HepG2 (cell line): Measurements from ENCODE around the gene ZNF586. TPM values are rescaled to one million over a fixed set of nuclear protein-coding genes. Genes with fewer than 3 reads are reported as not detected.
A peak's percentile ranks its signal among the peaks of the same experiment; 100 is the strongest.

Experiments used
- ATM ChIP-seq: fragments of 450-650 bp; IDR thresholded peaks from 2 replicates; pipeline ENCODE4 v1.7.1; 2017; ENCODE audit warnings: mild to moderate bottlenecking, borderline replicate concordance
- CENPX ChIP-seq: sonication (generic); formaldehyde crosslinking; IDR thresholded peaks from 2 replicates; pipeline ENCODE4 v1.9.0; 2021; ENCODE audit warnings: mild to moderate bottlenecking, missing genetic modification reagents, moderate library complexity
- GLMP ChIP-seq: sonication (generic); formaldehyde crosslinking; IDR thresholded peaks from 2 replicates; pipeline ENCODE4 v1.9.0; 2021; ENCODE audit warnings: missing genetic modification reagents, mild to moderate bottlenecking, borderline replicate concordance
- KDM5A ChIP-seq: fragments of 200-600 bp; sonication (generic); IDR thresholded peaks from 2 replicates; pipeline ENCODE4 v1.7.0; 2018; ENCODE audit warnings: antibody characterized with exemption, mild to moderate bottlenecking, low read length, borderline replicate concordance
- KIAA2018 ChIP-seq: sonication (generic); formaldehyde crosslinking; IDR thresholded peaks from 2 replicates; pipeline ENCODE4 v1.5.0; 2020; ENCODE audit warnings: mild to moderate bottlenecking, missing genetic modification reagents, borderline replicate concordance
- MNT ChIP-seq: fragments of 450-650 bp; IDR thresholded peaks from 2 replicates; pipeline ENCODE4 v1.6.1; 2016
- PRDM10 ChIP-seq: sonication (generic); formaldehyde crosslinking; IDR thresholded peaks from 2 replicates; pipeline ENCODE4 v1.4.0; 2020; ENCODE audit warnings: low read depth, missing genetic modification reagents
- SMARCE1 ChIP-seq: fragments of 450-650 bp; IDR thresholded peaks from 2 replicates; pipeline ENCODE4 v1.6.1; 2017; ENCODE audit warnings: borderline replicate concordance
- TBL1XR1 ChIP-seq: fragments of 150-350 bp; IDR thresholded peaks from 2 replicates; pipeline ENCODE4 v1.6.1; 2014; ENCODE audit warnings: borderline replicate concordance, low read length; ENCODE audit not compliant: partially characterized antibody
- TCF7 ChIP-seq: sonication (generic); IDR thresholded peaks from 2 replicates; pipeline ENCODE4 v1.6.1; 2016; ENCODE audit warnings: antibody characterized with exemption, low read depth
- ZBTB34 ChIP-seq: sonication (generic); formaldehyde crosslinking; IDR thresholded peaks from 2 replicates; pipeline ENCODE4 v1.8.0; 2022; ENCODE audit warnings: mild to moderate bottlenecking, missing genetic modification reagents
- ZNF775 ChIP-seq: sonication (generic); formaldehyde crosslinking; IDR thresholded peaks from 2 replicates; pipeline ENCODE4 v1.4.0; 2020; ENCODE audit warnings: missing genetic modification reagents, mild to moderate bottlenecking, moderate library complexity, borderline replicate concordance
- polyA plus RNA-seq, 8 experiments: library from polyadenylated mRNA; depleted of rRNA in 3 of 8; stranded (reverse) in 7 of 8; unstranded in 1 of 8; fragments of >200 nt; fragmentation: Illumina TruSeq in 4 of 8; extraction: Trizol in 4 of 8; gene quantifications; 2 replicates each; pipeline versions ENCODE4 v1.2.1 to v1.2.3, GENCODE V29; 2011 to 2016; ENCODE audit warnings: low read depth in 4 of 8, missing spikeins in 1 of 8, mixed read lengths in 1 of 8; ENCODE audit not compliant: insufficient read depth in 1 of 8
- total RNA-seq, 5 experiments: library from RNA; depleted of rRNA; stranded (reverse); fragments of >200 nt; fragmentation: Illumina TruSeq; extraction: Trizol; gene quantifications; 2 replicates each; pipeline ENCODE4 v1.2.3, GENCODE V29; 2016; ENCODE audit warnings: low read depth in 1 of 5

The ZNF586 gene
- total and polyA plus RNA-seq, 2 of the 13 experiments (the other 11 are each of a cell fraction or from before 2014, with no cell fraction given), result 0.50 to 3.4 TPM

DNA sequence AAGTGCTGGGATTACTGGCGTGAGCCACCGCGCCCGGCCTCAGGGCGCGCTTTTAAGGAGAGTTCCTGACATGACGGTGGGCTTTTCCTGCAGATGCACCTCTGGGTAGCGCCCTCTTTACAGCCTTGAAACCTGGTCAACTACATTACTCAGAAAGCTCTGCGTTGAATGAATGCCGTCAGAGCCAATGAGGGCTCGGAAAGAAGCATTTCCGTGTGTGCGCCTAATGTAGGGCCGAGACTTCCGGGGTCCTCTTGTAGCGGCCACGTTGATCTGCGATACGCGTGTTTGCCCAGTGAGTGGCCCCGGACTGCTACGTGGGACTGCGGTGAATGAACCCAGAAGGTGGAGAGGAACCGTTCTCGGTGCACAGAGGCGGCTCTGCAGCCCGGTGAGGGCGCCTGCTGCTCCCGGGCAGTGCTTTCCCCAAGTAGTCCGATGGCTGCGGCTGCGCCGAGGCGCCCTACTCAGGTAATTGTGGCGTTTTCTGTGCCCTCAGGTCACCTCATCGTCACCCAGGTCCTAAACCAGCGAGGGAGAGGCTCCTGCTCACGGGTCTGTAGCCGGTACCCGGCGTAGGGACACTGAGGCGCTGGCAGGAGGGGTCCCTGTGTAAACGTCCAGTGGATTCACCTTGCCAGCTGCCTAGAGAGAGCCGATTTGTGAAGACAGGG lies 50.1 kb downstream of the ZNF586 start (continued):
- TF ChIP-seq KIAA2018, result no peak
- TF ChIP-seq PRDM10 (CRISPR knock-in tag), result no peak
- no peak for TF ChIP-seq SMARCE1
- no peak for TF ChIP-seq ATM
- TF ChIP-seq CENPX (CRISPR knock-in tag), result no peak
- no peak for TF ChIP-seq ZBTB34 (CRISPR knock-in tag)
- TF ChIP-seq ZNF775 (CRISPR knock-in tag), result no peak
- TF ChIP-seq GLMP (CRISPR knock-in tag), result no peak
- TF ChIP-seq MNT, result peak; percentile 65
- TF ChIP-seq KDM5A, result peak; percentile 61
- TF ChIP-seq TCF7, result no peak
- TF ChIP-seq TBL1XR1, result no peak
